ENCODE results near the gene JAM3. TPM values are rescaled to one million over a fixed set of nuclear protein-coding genes. Genes with fewer than 3 reads are reported as not detected.
A peak's percentile ranks its signal among the peaks of the same experiment; 100 is the strongest.

The JAM3 gene
- total RNA-seq, 1 experiment from 2014 or later = not detected

DNA sequence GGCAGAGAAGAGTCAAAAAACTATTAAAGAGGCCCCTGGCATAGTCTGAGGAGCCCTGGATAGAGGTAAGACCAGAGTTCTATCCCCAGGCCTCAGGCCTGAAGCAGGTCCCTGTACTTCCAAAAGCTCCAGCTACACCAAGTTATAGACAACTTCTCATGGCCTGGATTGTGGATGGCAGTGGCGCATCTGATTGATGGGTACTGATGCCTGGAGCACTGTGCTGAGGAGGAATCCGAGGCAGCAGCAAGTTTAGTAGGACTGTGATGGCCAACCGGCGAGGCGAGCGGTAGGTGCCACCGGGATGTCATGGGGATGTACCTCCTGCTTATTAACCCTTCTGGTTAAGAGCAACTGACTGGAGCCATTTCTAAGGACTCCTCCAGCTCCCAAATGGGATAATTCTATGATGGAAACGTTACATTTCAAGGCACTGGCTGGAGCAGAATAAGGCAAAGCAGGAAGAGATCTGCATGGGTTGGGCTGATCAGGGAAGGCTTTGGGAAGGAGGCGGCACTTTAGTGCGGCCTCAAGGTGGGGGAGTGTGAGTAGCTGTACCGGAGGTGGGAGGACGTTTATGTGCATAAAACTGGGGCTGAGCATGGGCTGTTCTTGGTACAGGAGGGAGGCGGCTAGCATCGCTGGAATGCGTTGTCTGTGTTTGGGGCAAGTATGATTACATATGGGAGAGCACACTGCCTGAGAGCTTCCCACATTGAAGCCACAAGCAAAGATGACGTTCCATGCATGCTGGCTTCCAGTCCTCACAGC lies 24.2 kb upstream of the JAM3 start:
- BruUV-seq (replicated peaks) = no TSS peak
- TF ChIP-seq, protein P1, sequence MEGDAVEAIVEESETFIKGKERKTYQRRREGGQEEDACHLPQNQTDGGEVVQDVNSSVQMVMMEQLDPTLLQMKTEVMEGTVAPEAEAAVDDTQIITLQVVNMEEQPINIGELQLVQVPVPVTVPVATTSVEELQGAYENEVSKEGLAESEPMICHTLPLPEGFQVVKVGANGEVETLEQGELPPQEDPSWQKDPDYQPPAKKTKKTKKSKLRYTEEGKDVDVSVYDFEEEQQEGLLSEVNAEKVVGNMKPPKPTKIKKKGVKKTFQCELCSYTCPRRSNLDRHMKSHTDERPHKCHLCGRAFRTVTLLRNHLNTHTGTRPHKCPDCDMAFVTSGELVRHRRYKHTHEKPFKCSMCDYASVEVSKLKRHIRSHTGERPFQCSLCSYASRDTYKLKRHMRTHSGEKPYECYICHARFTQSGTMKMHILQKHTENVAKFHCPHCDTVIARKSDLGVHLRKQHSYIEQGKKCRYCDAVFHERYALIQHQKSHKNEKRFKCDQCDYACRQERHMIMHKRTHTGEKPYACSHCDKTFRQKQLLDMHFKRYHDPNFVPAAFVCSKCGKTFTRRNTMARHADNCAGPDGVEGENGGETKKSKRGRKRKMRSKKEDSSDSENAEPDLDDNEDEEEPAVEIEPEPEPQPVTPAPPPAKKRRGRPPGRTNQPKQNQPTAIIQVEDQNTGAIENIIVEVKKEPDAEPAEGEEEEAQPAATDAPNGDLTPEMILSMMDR (IDR thresholded peaks at IDR 0.05; ENCODE audit: unreplicated experiment) = no peak

GRCh38 chr11:134045799-134046635 lies 22.9 kb upstream of the JAM3 start:
- peak; percentile 15 for DNase-seq
- Mint-ChIP-seq H3K27me3 (ENCODE audit: unreplicated experiment) (peaks cover 72% of the 10 kb centered on the region), H3K36me3 (ENCODE audit: insufficient read depth, unreplicated experiment) (no peaks in the 10 kb centered on the region), H3K4me1 (ENCODE audit: low read depth, unreplicated experiment) (no peaks in the 10 kb centered on the region), H3K27ac (ENCODE audit: unreplicated experiment) (no peak overlapping the region), H3K4me3 (ENCODE audit: low read depth, unreplicated experiment) (no peak overlapping the region), H3K9me3 (ENCODE audit: low read depth, unreplicated experiment) (no peaks in the 10 kb centered on the region)
- intact Hi-C loops (cut with micrococcal nuclease; ENCODE audit: unreplicated experiment) = loop anchor here (5.0 kb wide), 1 partner anchor 119 kb away; no protein-coding TSS in a partner anchor
- no TSS peak for BruUV-seq (replicated peaks)
- TF ChIP-seq, protein P1 (IDR thresholded peaks at IDR 0.05; ENCODE audit: unreplicated experiment) = no peak
- CTCF ChIA-PET = interaction anchor here (1.1 to 3.1 kb wide), 2 partner anchors 9 to 119 kb away, joined by 3 to 17 read pairs; no protein-coding TSS in a partner anchor

More for the DNA sequence above, 24.2 kb upstream of the JAM3 start:
- DNase-seq = no peak
- CTCF ChIA-PET = interaction anchor here (3.1 kb wide), 1 partner anchor 117 kb away, joined by 17 read pairs; no protein-coding TSS in a partner anchor
- H3K4me3 Mint-ChIP-seq (ENCODE audit: low read depth, unreplicated experiment) = no peak overlapping the region
- intact Hi-C loops (cut with micrococcal nuclease; ENCODE audit: unreplicated experiment) = loop anchor here (5.0 kb wide), 1 partner anchor 117 kb away; no protein-coding TSS in a partner anchor
- no peaks in the 10 kb centered on the region for H3K9me3 Mint-ChIP-seq (ENCODE audit: low read depth, unreplicated experiment)
- no peaks in the 10 kb centered on the region for H3K4me1 Mint-ChIP-seq (ENCODE audit: low read depth, unreplicated experiment)
- no peaks in the 10 kb centered on the region for H3K36me3 Mint-ChIP-seq (ENCODE audit: insufficient read depth, unreplicated experiment)
- peaks cover 85% of the 10 kb centered on the region for H3K27me3 Mint-ChIP-seq (ENCODE audit: unreplicated experiment)
- H3K27ac Mint-ChIP-seq (ENCODE audit: unreplicated experiment) = no peak overlapping the region

DNA sequence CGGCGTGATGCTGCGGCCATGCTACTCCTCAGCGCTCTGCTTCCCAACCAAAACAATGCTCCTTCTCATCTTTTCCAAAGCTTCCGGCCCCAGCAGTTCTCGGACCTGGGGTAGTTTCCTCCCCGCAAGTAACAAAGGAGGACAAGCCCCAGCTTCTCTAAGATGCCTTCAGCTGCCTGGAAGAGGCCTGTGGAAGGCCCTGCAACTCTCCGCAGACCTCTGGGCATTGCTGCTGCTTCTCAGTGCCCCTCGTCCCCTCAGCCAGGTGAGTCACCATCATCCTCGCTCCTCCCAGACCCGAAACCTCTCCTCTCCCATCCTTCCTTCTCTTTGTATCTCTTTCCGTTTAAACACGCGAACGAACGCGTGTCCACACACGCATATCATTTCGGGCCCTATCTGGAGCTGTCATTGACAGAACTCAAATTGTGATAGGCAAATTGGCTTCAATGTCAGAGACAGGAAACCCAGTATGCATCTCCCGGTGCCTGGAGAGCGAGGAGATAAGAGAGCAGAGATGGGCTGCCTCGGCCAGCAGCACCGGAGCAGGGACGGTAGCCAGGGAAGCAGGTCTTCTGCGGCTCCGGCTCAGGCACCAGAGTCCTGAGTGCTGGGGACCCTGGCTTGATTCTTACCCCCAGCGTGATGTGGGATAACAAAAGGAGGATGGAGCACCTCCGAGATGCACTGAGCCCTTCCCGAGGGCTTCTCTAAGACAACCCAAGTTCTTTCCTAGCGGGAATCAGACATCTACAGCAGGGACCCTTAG lies 22.0 kb upstream of the JAM3 start:
- H3K27ac Mint-ChIP-seq (ENCODE audit: unreplicated experiment) = no peak overlapping the region
- peaks cover 68% of the 10 kb centered on the region for H3K27me3 Mint-ChIP-seq (ENCODE audit: unreplicated experiment)
- intact Hi-C loops (cut with micrococcal nuclease; ENCODE audit: unreplicated experiment) = loop anchor here (5.0 kb wide), 1 partner anchor 120 kb away; no protein-coding TSS in a partner anchor
- DNase-seq = no peak
- H3K9me3 Mint-ChIP-seq (ENCODE audit: low read depth, unreplicated experiment) = no peaks in the 10 kb centered on the region
- no peak overlapping the region for H3K4me3 Mint-ChIP-seq (ENCODE audit: low read depth, unreplicated experiment)
- CTCF ChIA-PET = interaction anchor here (1.1 to 3.1 kb wide), 2 partner anchors 9 to 119 kb away, joined by 3 to 17 read pairs; no protein-coding TSS in a partner anchor
- H3K36me3 Mint-ChIP-seq (ENCODE audit: insufficient read depth, unreplicated experiment) = no peaks in the 10 kb centered on the region
- TF ChIP-seq, protein P1 (IDR thresholded peaks at IDR 0.05; ENCODE audit: unreplicated experiment) = no peak
- no TSS peak for BruUV-seq (replicated peaks)
- no peaks in the 10 kb centered on the region for H3K4me1 Mint-ChIP-seq (ENCODE audit: low read depth, unreplicated experiment)

GRCh38 chr11:134047586-134047999 lies 21.3 kb upstream of the JAM3 start:
- CTCF ChIA-PET = no interaction called here

More at GRCh38 chr11:134047586-134047999, 21.3 kb upstream of the JAM3 start:
- H3K4me3 Mint-ChIP-seq (ENCODE audit: low read depth, unreplicated experiment) = no peak overlapping the region
- H3K9me3 Mint-ChIP-seq (ENCODE audit: low read depth, unreplicated experiment) = no peaks in the 10 kb centered on the region
- no peak for DNase-seq
- no peaks in the 10 kb centered on the region for H3K36me3 Mint-ChIP-seq (ENCODE audit: insufficient read depth, unreplicated experiment)
- TF ChIP-seq, protein P1 (IDR thresholded peaks at IDR 0.05; ENCODE audit: unreplicated experiment) = no peak
- no peak overlapping the region for H3K27ac Mint-ChIP-seq (ENCODE audit: unreplicated experiment)
- H3K27me3 Mint-ChIP-seq (ENCODE audit: unreplicated experiment) = peaks cover 68% of the 10 kb centered on the region
- intact Hi-C loops (cut with micrococcal nuclease; ENCODE audit: unreplicated experiment) = loop anchor here (5.0 kb wide), 1 partner anchor 120 kb away; no protein-coding TSS in a partner anchor
- H3K4me1 Mint-ChIP-seq (ENCODE audit: low read depth, unreplicated experiment) = no peaks in the 10 kb centered on the region
- BruUV-seq (replicated peaks) = no TSS peak
